Panc1 (cell line): Measurements from ENCODE around the gene ANO4. TPM values are rescaled to one million over a fixed set of nuclear protein-coding genes. Genes with fewer than 3 reads are reported as not detected.

Experiments
- ATAC-seq: fragments of 200-7000 bp; cut with Tn5 transposase; 2 replicates; pipeline ENCODE4 v1.9.1; 2020; ENCODE audit warnings: mild to moderate bottlenecking, moderate library complexity
- BruUV-seq: library from RNA; stranded (reverse); fragments of 400-500 nt; replicated peaks from 2 replicates; lab custom pipeline; 2021; lab: Mats Ljungman, UMichigan
- CTCF ChIA-PET: fragments of 300-600 bp; sonication (Branson Sonifier 250); formaldehyde crosslinking; loops from one replicate; lab custom pipeline; 2022; ENCODE audit warnings: antibody characterized with exemption; lab: Charles Lee
- POLR2A ChIA-PET: fragments of 300-600 bp; sonication (Branson Sonifier 250); formaldehyde crosslinking; loops from one replicate; lab custom pipeline; 2022; ENCODE audit warnings: antibody characterized with exemption; lab: Charles Lee
- DNase-seq: peaks from one replicate; pipeline ENCODE4 v3.0.0-alpha.2; 2010; ENCODE audit warnings: low read depth, low spot score
- H3K27ac ChIP-seq: 2 replicates; pipeline ENCODE4 v1.5.1; 2011; ENCODE audit warnings: mild to moderate bottlenecking, low read length, inconsistent platforms
- H3K27me3 ChIP-seq: fragments of 200-500 bp; sonication (Bioruptor generic); 2 replicates; pipeline ENCODE4 v1.6.0; 2014; ENCODE audit warnings: low read length, inconsistent platforms; ENCODE audit not compliant: control insufficient read depth, insufficient read depth
- H3K36me3 ChIP-seq: fragments of 200-500 bp; sonication (Bioruptor generic); 2 replicates; pipeline ENCODE4 v1.5.1; 2014; ENCODE audit warnings: inconsistent platforms, mild to moderate bottlenecking, low read length, moderate library complexity; ENCODE audit not compliant: control insufficient read depth, insufficient read depth
- H3K4me1 ChIP-seq: 2 replicates; pipeline ENCODE4 v1.5.1; 2011; ENCODE audit warnings: inconsistent platforms, mild to moderate bottlenecking, low read length, moderate library complexity; ENCODE audit not compliant: control insufficient read depth, insufficient read depth
- H3K4me3 ChIP-seq, 2 experiments: 2 replicates each; pipeline ENCODE4 v1.5.1; 2011 to 2012; ENCODE audit warnings: low read depth in 2 of 2, low read length in 2 of 2, mild to moderate bottlenecking in 2 of 2, inconsistent platforms in 1 of 2, moderate library complexity in 1 of 2
- H3K9me3 ChIP-seq: fragments of 200-500 bp; sonication (Bioruptor generic); 2 replicates; pipeline ENCODE4 v1.5.1; 2014; ENCODE audit warnings: low read depth, mild to moderate bottlenecking, inconsistent platforms, low read length, moderate library complexity; ENCODE audit not compliant: control insufficient read depth, insufficient read depth
- CTCF ChIP-seq: fragments of 450-650 bp; IDR thresholded peaks from 2 replicates; pipeline ENCODE4 v1.5.1; 2017; ENCODE audit warnings: mild to moderate bottlenecking
- POLR2AphosphoS5 ChIP-seq: IDR thresholded peaks from 2 replicates; pipeline ENCODE4 v1.6.1; 2012; ENCODE audit warnings: mild to moderate bottlenecking, low read depth, low read length, moderate library complexity
- SIN3A ChIP-seq: IDR thresholded peaks from 2 replicates; pipeline ENCODE4 v1.6.1; 2012; ENCODE audit warnings: low read depth, mild to moderate bottlenecking, low read length, moderate library complexity, borderline replicate concordance; ENCODE audit not compliant: insufficient read depth
- TCF7L2 ChIP-seq: IDR thresholded peaks from 2 replicates; pipeline ENCODE4 v1.6.1; 2011; ENCODE audit warnings: mild to moderate bottlenecking, low read depth, low read length, inconsistent platforms
- in situ Hi-C: cut with HindIII; loops from 2 replicates; pipeline ENCODE4 v1.10.0; 2016; ENCODE audit warnings: low sequenced_read_pairs, low pct_unique_long_range_greater_than_20kb
- intact Hi-C: fragments of 100-400 bp; cut with micrococcal nuclease; formaldehyde crosslinking; loops from one replicate; pipeline ENCODE4 v1.10.0; 2022; ENCODE audit not compliant: unreplicated experiment
- total RNA-seq: library from RNA; stranded (reverse); gene quantifications from one replicate; pipeline ENCODE4 v1.2.1, GENCODE V29; 2021; ENCODE audit not compliant: unreplicated experiment
- TF ChIP-seq, protein P1 (sequence below), 2 experiments: IDR thresholded peaks; 2 replicates each; pipeline ENCODE4 v1.6.1; 2011 to 2012; ENCODE audit warnings: low read depth in 2 of 2, control low read depth in 1 of 2, low read length in 1 of 2, mild to moderate bottlenecking in 1 of 2, moderate library complexity in 1 of 2; ENCODE audit not compliant: insufficient read depth in 1 of 2

The ANO4 gene
- total RNA-seq, 1 experiment from 2014 or later, result not detected

GRCh38 chr12:101039848-101040531 lies 245.4 kb downstream of the ANO4 start:
- ChIA-PET POLR2A (no interaction called here), CTCF (no interaction called here)
- intact Hi-C loops, result no loop called here
- DNase-seq (no peak), ATAC-seq (no peak)
- no TSS peak for BruUV-seq
- in situ Hi-C loops, result no loop called here
- TF ChIP-seq POLR2AphosphoS5 (no peak), SIN3A (no peak), TCF7L2 (no peak), CTCF (no peak)
- TF ChIP-seq, protein P1, sequence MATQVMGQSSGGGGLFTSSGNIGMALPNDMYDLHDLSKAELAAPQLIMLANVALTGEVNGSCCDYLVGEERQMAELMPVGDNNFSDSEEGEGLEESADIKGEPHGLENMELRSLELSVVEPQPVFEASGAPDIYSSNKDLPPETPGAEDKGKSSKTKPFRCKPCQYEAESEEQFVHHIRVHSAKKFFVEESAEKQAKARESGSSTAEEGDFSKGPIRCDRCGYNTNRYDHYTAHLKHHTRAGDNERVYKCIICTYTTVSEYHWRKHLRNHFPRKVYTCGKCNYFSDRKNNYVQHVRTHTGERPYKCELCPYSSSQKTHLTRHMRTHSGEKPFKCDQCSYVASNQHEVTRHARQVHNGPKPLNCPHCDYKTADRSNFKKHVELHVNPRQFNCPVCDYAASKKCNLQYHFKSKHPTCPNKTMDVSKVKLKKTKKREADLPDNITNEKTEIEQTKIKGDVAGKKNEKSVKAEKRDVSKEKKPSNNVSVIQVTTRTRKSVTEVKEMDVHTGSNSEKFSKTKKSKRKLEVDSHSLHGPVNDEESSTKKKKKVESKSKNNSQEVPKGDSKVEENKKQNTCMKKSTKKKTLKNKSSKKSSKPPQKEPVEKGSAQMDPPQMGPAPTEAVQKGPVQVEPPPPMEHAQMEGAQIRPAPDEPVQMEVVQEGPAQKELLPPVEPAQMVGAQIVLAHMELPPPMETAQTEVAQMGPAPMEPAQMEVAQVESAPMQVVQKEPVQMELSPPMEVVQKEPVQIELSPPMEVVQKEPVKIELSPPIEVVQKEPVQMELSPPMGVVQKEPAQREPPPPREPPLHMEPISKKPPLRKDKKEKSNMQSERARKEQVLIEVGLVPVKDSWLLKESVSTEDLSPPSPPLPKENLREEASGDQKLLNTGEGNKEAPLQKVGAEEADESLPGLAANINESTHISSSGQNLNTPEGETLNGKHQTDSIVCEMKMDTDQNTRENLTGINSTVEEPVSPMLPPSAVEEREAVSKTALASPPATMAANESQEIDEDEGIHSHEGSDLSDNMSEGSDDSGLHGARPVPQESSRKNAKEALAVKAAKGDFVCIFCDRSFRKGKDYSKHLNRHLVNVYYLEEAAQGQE (IDR thresholded peaks at IDR 0.05; ENCODE audit: insufficient read depth in 1 of 2, low read depth in 2 of 2, low read length in 1 of 2), result no peak
- H3K9me3 ChIP-seq, result no peaks in the 10 kb centered on the region
- H3K4me1 ChIP-seq, result no peaks in the 10 kb centered on the region
- H3K36me3 ChIP-seq, result no peaks in the 10 kb centered on the region
- H3K4me3 ChIP-seq, result no peak overlapping the region
- no peaks in the 10 kb centered on the region for H3K27me3 ChIP-seq
- H3K27ac ChIP-seq, result no peak overlapping the region

DNA sequence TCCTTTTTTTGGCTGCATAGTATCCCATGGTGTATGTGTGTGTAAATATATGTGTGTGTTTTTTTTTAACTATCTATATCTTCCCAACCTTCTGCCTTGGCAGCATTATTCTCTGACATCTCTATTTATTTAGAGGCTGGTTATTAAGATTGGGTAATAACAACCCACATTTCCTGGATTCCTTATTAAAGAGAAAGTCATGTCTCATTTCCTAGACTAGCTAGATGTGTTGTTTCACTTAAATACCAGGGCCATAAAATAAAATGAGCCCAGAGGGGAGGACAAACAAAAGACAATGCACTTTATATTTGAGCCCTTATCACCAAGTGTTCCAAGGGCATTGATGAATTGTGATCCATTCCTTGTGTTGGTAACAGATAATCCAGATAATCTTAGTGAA lies 246.4 kb downstream of the ANO4 start:
- POLR2A ChIA-PET, result no interaction called here
- Histone ChIP-seq H3K36me3 (no peaks in the 10 kb centered on the region), H3K4me1 (no peaks in the 10 kb centered on the region), H3K27ac (no peak overlapping the region), H3K4me3 (no peak overlapping the region), H3K27me3 (no peaks in the 10 kb centered on the region), H3K9me3 (no peaks in the 10 kb centered on the region)
- in situ Hi-C loops (no loop called here), intact Hi-C loops (no loop called here)
- TF ChIP-seq TCF7L2 (no peak), CTCF (no peak), POLR2AphosphoS5 (no peak), SIN3A (no peak)
- TF ChIP-seq, protein P1 (IDR thresholded peaks at IDR 0.05; ENCODE audit: insufficient read depth in 1 of 2, low read depth in 2 of 2, low read length in 1 of 2), result no peak
- DNase-seq (no peak), ATAC-seq (no peak)
- CTCF ChIA-PET, result no interaction called here
- no TSS peak for BruUV-seq
